Measurements from ENCODE around the gene GNPDA2. TPM values are rescaled to one million over a fixed set of nuclear protein-coding genes. Genes with fewer than 3 reads are reported as not detected.
"Not testable (repeated sequence)": the region's sequence is repeated elsewhere in the genome, so short reads cannot be mapped to it uniquely, and the experiment has no call there.

Gene GNPDA2
- 10 to 100 TPM in 1 of 2 experiments, 1 to 10 TPM in 1; 9.7 to 13.1 TPM for total RNA-seq

- Mint-ChIP-seq H3K36me3 (peaks cover 2% of the 10 kb centered on the region), H3K27me3 (no peaks in the 10 kb centered on the region), H3K9me3 (ENCODE audit: low read depth) (no peaks in the 10 kb centered on the region), H3K27ac (peak within 1 kb of the TSS; percentile 92), H3K4me1 (peaks cover 23% of the 10 kb centered on the region), H3K4me3 (peak within 1 kb of the TSS; percentile 93)
- CTCF ChIA-PET, result interaction anchor here (1.3 kb wide), 1 partner anchor 48 kb away, joined by 3 read pairs; the partner anchor contains the start of gene GUF1
- peak; percentile 94 for ATAC-seq
- DNase-seq, result peak; percentile 89
These were observed at the start of gene GNPDA2 for GRCh38 chr4:44726038-44726871. TSS of gene GNPDA2 (minus strand) at chr4:44726556. CDS start at chr4:44722207, 4,349 bp downstream.

GRCh38 chr4:44772340-44772739 lies 46.0 kb upstream of the GNPDA2 start:
- no peaks in the 10 kb centered on the region for H3K36me3 Mint-ChIP-seq
- no peak for ATAC-seq
- no peak for DNase-seq
- CTCF ChIA-PET, result no interaction called here
- no peak overlapping the region for H3K27ac Mint-ChIP-seq
- H3K4me3 Mint-ChIP-seq, result no peak overlapping the region
- H3K27me3 Mint-ChIP-seq, result no peaks in the 10 kb centered on the region
- peaks cover 4% of the 10 kb centered on the region for H3K9me3 Mint-ChIP-seq (ENCODE audit: low read depth)
- no peaks in the 10 kb centered on the region for H3K4me1 Mint-ChIP-seq

GRCh38 chr4:44771789-44772188 lies 45.4 kb upstream of the GNPDA2 start:
- DNase-seq (no peak), ATAC-seq (no peak)
- H3K9me3 Mint-ChIP-seq (ENCODE audit: low read depth), result peaks cover 4% of the 10 kb centered on the region
- CTCF ChIA-PET, result no interaction called here
- H3K27ac Mint-ChIP-seq, result no peak overlapping the region
- no peaks in the 10 kb centered on the region for H3K4me1 Mint-ChIP-seq
- H3K27me3 Mint-ChIP-seq, result no peaks in the 10 kb centered on the region
- H3K36me3 Mint-ChIP-seq, result no peaks in the 10 kb centered on the region
- no peak overlapping the region for H3K4me3 Mint-ChIP-seq

GRCh38 chr4:44766453-44766852 lies 40.1 kb upstream of the GNPDA2 start:
- CTCF ChIA-PET, result no interaction called here
- Mint-ChIP-seq H3K36me3 (no peaks in the 10 kb centered on the region), H3K27ac (no peak overlapping the region), H3K9me3 (ENCODE audit: low read depth) (no peaks in the 10 kb centered on the region), H3K4me1 (no peaks in the 10 kb centered on the region), H3K4me3 (no peak overlapping the region), H3K27me3 (peaks cover 6% of the 10 kb centered on the region)
- DNase-seq, result no peak
- no peak for ATAC-seq

GRCh38 chr4:44765116-44765515 lies 38.8 kb upstream of the GNPDA2 start:
- Mint-ChIP-seq H3K4me3 (no peak overlapping the region), H3K27ac (no peak overlapping the region), H3K4me1 (no peaks in the 10 kb centered on the region), H3K27me3 (peaks cover 14% of the 10 kb centered on the region), H3K9me3 (ENCODE audit: low read depth) (no peaks in the 10 kb centered on the region), H3K36me3 (no peaks in the 10 kb centered on the region)
- no peak for ATAC-seq
- CTCF ChIA-PET, result no interaction called here
- no peak for DNase-seq

GRCh38 chr4:44761306-44761705 lies 35.0 kb upstream of the GNPDA2 start:
- CTCF ChIA-PET, result interaction anchor here (1.5 kb wide), 1 partner anchor 8 kb away, joined by 4 read pairs; no protein-coding TSS in a partner anchor
- H3K27ac Mint-ChIP-seq, result no peak overlapping the region
- no peaks in the 10 kb centered on the region for H3K4me1 Mint-ChIP-seq
- H3K36me3 Mint-ChIP-seq, result no peaks in the 10 kb centered on the region
- DNase-seq (no peak), ATAC-seq (no peak)
- H3K9me3 Mint-ChIP-seq (ENCODE audit: low read depth), result no peaks in the 10 kb centered on the region
- H3K27me3 Mint-ChIP-seq, result peaks cover 17% of the 10 kb centered on the region
- H3K4me3 Mint-ChIP-seq, result no peak overlapping the region

- Mint-ChIP-seq H3K36me3 (no peaks in the 10 kb centered on the region), H3K4me3 (no peak overlapping the region), H3K27me3 (peaks cover 20% of the 10 kb centered on the region), H3K4me1 (no peaks in the 10 kb centered on the region), H3K9me3 (ENCODE audit: low read depth) (no peaks in the 10 kb centered on the region), H3K27ac (no peak overlapping the region)
- CTCF ChIA-PET, result interaction anchor here (0.7 to 1.5 kb wide), 2 partner anchors 9 to 66 kb away, joined by 3 to 4 read pairs; no protein-coding TSS in a partner anchor
- ATAC-seq (peak; percentile 30), DNase-seq (no peak)
These were observed 34.0 kb upstream of the GNPDA2 start for GRCh38 chr4:44760142-44760898.

- Mint-ChIP-seq H3K27ac (no peak overlapping the region), H3K9me3 (ENCODE audit: low read depth) (no peaks in the 10 kb centered on the region), H3K36me3 (no peaks in the 10 kb centered on the region), H3K4me1 (no peaks in the 10 kb centered on the region), H3K4me3 (no peak overlapping the region), H3K27me3 (peaks cover 20% of the 10 kb centered on the region)
- CTCF ChIA-PET, result no interaction called here
- ATAC-seq, result no peak
- DNase-seq, result no peak
These were observed 30.2 kb upstream of the GNPDA2 start for GRCh38 chr4:44756559-44756958.

- CTCF ChIA-PET, result no interaction called here
- ATAC-seq (no peak), DNase-seq (no peak)
- Mint-ChIP-seq H3K4me1 (no peaks in the 10 kb centered on the region), H3K9me3 (ENCODE audit: low read depth) (no peaks in the 10 kb centered on the region), H3K4me3 (no peak overlapping the region), H3K27ac (no peak overlapping the region), H3K27me3 (peaks cover 12% of the 10 kb centered on the region), H3K36me3 (no peaks in the 10 kb centered on the region)
These were observed 13.8 kb upstream of the GNPDA2 start for GRCh38 chr4:44740201-44740600.

GRCh38 chr4:44738615-44739014 lies 12.3 kb upstream of the GNPDA2 start:
- H3K4me3 Mint-ChIP-seq, result no peak overlapping the region
- H3K4me1 Mint-ChIP-seq, result no peaks in the 10 kb centered on the region
- DNase-seq (no peak), ATAC-seq (no peak)
- H3K9me3 Mint-ChIP-seq (ENCODE audit: low read depth), result no peaks in the 10 kb centered on the region
- H3K27ac Mint-ChIP-seq, result no peak overlapping the region
- H3K36me3 Mint-ChIP-seq, result no peaks in the 10 kb centered on the region
- H3K27me3 Mint-ChIP-seq, result peaks cover 24% of the 10 kb centered on the region
- CTCF ChIA-PET, result no interaction called here

GRCh38 chr4:44736900-44737299 lies 10.5 kb upstream of the GNPDA2 start:
- ATAC-seq, result no peak
- CTCF ChIA-PET, result no interaction called here
- H3K36me3 Mint-ChIP-seq, result no peaks in the 10 kb centered on the region
- no peaks in the 10 kb centered on the region for H3K4me1 Mint-ChIP-seq
- H3K9me3 Mint-ChIP-seq (ENCODE audit: low read depth), result no peaks in the 10 kb centered on the region
- peaks cover 38% of the 10 kb centered on the region for H3K27me3 Mint-ChIP-seq
- no peak overlapping the region for H3K27ac Mint-ChIP-seq
- H3K4me3 Mint-ChIP-seq, result no peak overlapping the region
- DNase-seq, result no peak

GRCh38 chr4:44728694-44729093 lies 2.3 kb upstream of the GNPDA2 start:
- H3K27ac Mint-ChIP-seq; H3K36me3 Mint-ChIP-seq; CTCF ChIA-PET; H3K9me3 Mint-ChIP-seq (ENCODE audit: low read depth); DNase-seq; ATAC-seq; H3K4me3 Mint-ChIP-seq: not testable (repeated sequence)
- peaks cover 19% of the 10 kb centered on the region for H3K27me3 Mint-ChIP-seq
- peaks cover 18% of the 10 kb centered on the region for H3K4me1 Mint-ChIP-seq

- Mint-ChIP-seq H3K27ac (no peak overlapping the region), H3K4me3 (peak overlapping the region; percentile 93), H3K9me3 (ENCODE audit: low read depth) (no peaks in the 10 kb centered on the region), H3K27me3 (peaks cover 9% of the 10 kb centered on the region), H3K4me1 (peaks cover 23% of the 10 kb centered on the region), H3K36me3 (peaks cover 2% of the 10 kb centered on the region)
- CTCF ChIA-PET, result no interaction called here
- no peak for DNase-seq
- no peak for ATAC-seq
These were observed 1.1 kb upstream of the GNPDA2 start for GRCh38 chr4:44727471-44727870.

- H3K9me3 Mint-ChIP-seq (ENCODE audit: low read depth), result no peaks in the 10 kb centered on the region
- H3K4me3 Mint-ChIP-seq, result peak overlapping the region; percentile 93
- H3K36me3 Mint-ChIP-seq, result peaks cover 5% of the 10 kb centered on the region
- H3K27me3 Mint-ChIP-seq, result no peaks in the 10 kb centered on the region
- no peak for DNase-seq
- CTCF ChIA-PET, result interaction anchor here (1.3 kb wide), 1 partner anchor 47 kb away, joined by 3 read pairs; the partner anchor contains the start of gene GUF1
- H3K4me1 Mint-ChIP-seq, result peaks cover 23% of the 10 kb centered on the region
- ATAC-seq, result no peak
- H3K27ac Mint-ChIP-seq, result peak overlapping the region; percentile 92
These were observed 674 bp downstream of the GNPDA2 start for GRCh38 chr4:44725726-44726037.
